Endothelial cell of umbilical vein (primary cell): ENCODE measurements around the gene CDH2. TPM values are rescaled to one million over a fixed set of nuclear protein-coding genes. Genes with fewer than 3 reads are reported as not detected.

Experiments used
- BruUV-seq: library from RNA; stranded (reverse); fragments of 400-500 nt; replicated peaks from 2 replicates; lab custom pipeline; 2021; lab: Mats Ljungman, UMichigan
- CTCF ChIA-PET: fragments of 300-600, 350-600 bp; sonication (Branson Sonifier 250); formaldehyde crosslinking; loops from one replicate; lab custom pipeline; 2021; ENCODE audit warnings: antibody characterized with exemption, inconsistent platforms; lab: Charles Lee
- POLR2A ChIA-PET: fragments of 300-600, 350-600 bp; sonication (Branson Sonifier 250); formaldehyde crosslinking; loops from one replicate; lab custom pipeline; 2021; ENCODE audit warnings: antibody characterized with exemption, inconsistent platforms; lab: Charles Lee
- DNase-seq: peaks from one replicate; pipeline ENCODE4 v3.0.0-alpha.2; 2011; ENCODE audit warnings: low read depth, low spot score
- FAIRE-seq: peaks from 2 replicates; lab custom pipeline; 2011; peaks lifted over from hg19 to GRCh38; lab: Jason Lieb, UNC
- H2AFZ ChIP-seq: 2 replicates; pipeline ENCODE4 v1.6.0; 2012; ENCODE audit warnings: low read depth, low read length, control low read depth, inconsistent platforms
- H3K27ac ChIP-seq: 2 replicates; pipeline ENCODE4 v1.5.1; 2011; ENCODE audit warnings: low read depth, mild to moderate bottlenecking, control low read depth, low read length, moderate library complexity; ENCODE audit not compliant: insufficient read depth
- H3K27me3 ChIP-seq, 2 experiments: 2 replicates each; pipeline versions ENCODE4 v1.6.0 to v1.6.1; 2011; ENCODE audit warnings: low read length in 2 of 2, mixed read lengths in 1 of 2; ENCODE audit not compliant: control insufficient read depth in 2 of 2, insufficient read depth in 2 of 2
- H3K36me3 ChIP-seq, 2 experiments: 2 replicates in 1 of 2; 3 replicates in 1 of 2; pipeline ENCODE4 v1.5.1; 2011; ENCODE audit warnings: low read length in 2 of 2, mild to moderate bottlenecking in 1 of 2, moderate library complexity in 1 of 2; ENCODE audit not compliant: control insufficient read depth in 2 of 2, insufficient read depth in 2 of 2; ENCODE audit errors: extremely low read depth in 1 of 2
- H3K4me1 ChIP-seq: 3 replicates; pipeline ENCODE4 v1.5.1; 2011; ENCODE audit warnings: mild to moderate bottlenecking, low read length; ENCODE audit not compliant: control insufficient read depth, insufficient read depth; ENCODE audit errors: extremely low read depth
- H3K4me2 ChIP-seq: 2 replicates; pipeline ENCODE4 v1.6.1; 2011; ENCODE audit warnings: low read length, control low read depth, mixed read lengths; ENCODE audit not compliant: insufficient read depth
- H3K4me3 ChIP-seq, 3 experiments: fragments of 200-600 bp in 1 of 3; sonication (generic), shearing (Covaris generic) in 1 of 3; replicated peaks in 1 of 3; 2 replicates each; pipeline ENCODE4 v1.5.1; 2011 to 2016; ENCODE audit warnings: control low read depth in 3 of 3, low read length in 3 of 3, mild to moderate bottlenecking in 2 of 3, inconsistent platforms in 1 of 3, low read depth in 1 of 3, moderate library complexity in 1 of 3; ENCODE audit not compliant: insufficient read depth in 1 of 3
- H3K79me2 ChIP-seq: 2 replicates; pipeline ENCODE4 v1.6.0; 2012; ENCODE audit warnings: low read length, inconsistent platforms; ENCODE audit not compliant: control insufficient read depth, insufficient read depth
- H3K9ac ChIP-seq: replicated peaks from 2 replicates; pipeline ENCODE3; 2011; ENCODE audit warnings: low read length, control low read depth; ENCODE audit not compliant: insufficient read depth; ENCODE audit errors: extremely low read depth
- H3K9me1 ChIP-seq: replicated peaks from 3 replicates; pipeline ENCODE4 v1.6.0; 2011; ENCODE audit warnings: mild to moderate bottlenecking, low read length; ENCODE audit not compliant: control insufficient read depth, insufficient read depth; ENCODE audit errors: extremely low read depth
- H3K9me3 ChIP-seq: replicated peaks from 2 replicates; pipeline ENCODE4 v1.5.1; 2012; ENCODE audit warnings: low read length, inconsistent platforms; ENCODE audit not compliant: control insufficient read depth, insufficient read depth
- H4K20me1 ChIP-seq: replicated peaks from 2 replicates; pipeline ENCODE3; 2011; ENCODE audit warnings: mild to moderate bottlenecking, low read length; ENCODE audit not compliant: control insufficient read depth, insufficient read depth; ENCODE audit errors: extremely low read depth
- CTCF ChIP-seq, 2 donors: IDR thresholded peaks; 1 replicate in 1 of 2; 2 replicates in 1 of 2; pipeline ENCODE4 v1.5.1; 2011; ENCODE audit warnings: low read length in 2 of 2, mild to moderate bottlenecking in 2 of 2, moderate library complexity in 2 of 2, control low read depth in 1 of 2, inconsistent platforms in 1 of 2, low read depth in 1 of 2; ENCODE audit not compliant: insufficient read depth in 1 of 2; ENCODE audit errors: extremely low read depth in 1 of 2
- EZH2 ChIP-seq: IDR thresholded peaks from 2 replicates; pipeline ENCODE4 v1.6.1; 2012; ENCODE audit warnings: borderline replicate concordance, low read depth, mild to moderate bottlenecking, moderate library complexity, low read length, inconsistent platforms; ENCODE audit not compliant: severe bottlenecking
- FOS ChIP-seq: IDR thresholded peaks from 2 replicates; pipeline ENCODE4 v1.6.1; 2011; ENCODE audit warnings: mild to moderate bottlenecking, low read length, moderate library complexity, borderline replicate concordance; ENCODE audit not compliant: insufficient read depth
- GATA2 ChIP-seq: IDR thresholded peaks from 2 replicates; pipeline ENCODE4 v1.7.0; 2011; ENCODE audit warnings: low read depth, mild to moderate bottlenecking, moderate library complexity, mixed read lengths, low read length; ENCODE audit not compliant: insufficient read length, insufficient read depth
- JUN ChIP-seq: IDR thresholded peaks from 2 replicates; pipeline ENCODE4 v1.6.1; 2011; ENCODE audit warnings: borderline replicate concordance, low read depth; ENCODE audit not compliant: insufficient read length, insufficient read depth
- MYC ChIP-seq: IDR thresholded peaks from one replicate; pipeline ENCODE4 v1.6.1; 2011; ENCODE audit warnings: mild to moderate bottlenecking, low read depth, low read length
- POLR2AphosphoS5 ChIP-seq: IDR thresholded peaks from 2 replicates; pipeline ENCODE4 v1.6.1; 2012; ENCODE audit warnings: low read depth, mild to moderate bottlenecking, control low read depth, low read length, moderate library complexity; ENCODE audit not compliant: insufficient read depth
- dilution Hi-C: fragments of 300-500 bp; cut with MboI; formaldehyde crosslinking; loops from one replicate; pipeline ENCODE4 v1.15.0; 2019; ENCODE audit warnings: low sequenced_read_pairs; ENCODE audit not compliant: extremely low pct_ligation_motif_present
- intact Hi-C: fragments of 100-400 bp; cut with micrococcal nuclease; formaldehyde crosslinking; loops from one replicate; pipeline ENCODE4 v1.10.0; 2022
- polyA plus RNA-seq, 4 experiments: library from polyadenylated mRNA; depleted of rRNA in 3 of 4; stranded (reverse) in 3 of 4; unstranded in 1 of 4; fragments of >200 nt; gene quantifications; 2 replicates each; pipeline versions ENCODE4 v1.2.1 to v1.2.3, GENCODE V29; 2011 to 2012; ENCODE audit warnings: missing spikeins in 1 of 4
- total RNA-seq: library from RNA; stranded (reverse); gene quantifications from 2 replicates; pipeline ENCODE4 v1.2.3, GENCODE V29; 2021
- TF ChIP-seq, protein P1 (sequence below): IDR thresholded peaks from 2 replicates; pipeline ENCODE4 v1.6.1; 2011; ENCODE audit not compliant: insufficient read depth, insufficient read length

Gene CDH2
- total and polyA plus RNA-seq, 2 donors (not counting 3 experiments of a cell fraction or from before 2014, with no cell fraction given) = 37.6 to 59.5 TPM

- FAIRE-seq (no peak), DNase-seq (no peak)
- no TSS peak for BruUV-seq
- Histone ChIP-seq H3K9me1 (no peaks in the 10 kb centered on the region), H4K20me1 (no peaks in the 10 kb centered on the region), H3K4me3 (no peak overlapping the region), H3K27me3 (no peaks in the 10 kb centered on the region), H3K79me2 (no peaks in the 10 kb centered on the region), H3K9ac (no peak overlapping the region), H3K4me2 (no peak overlapping the region), H3K27ac (no peak overlapping the region), H3K36me3 (no peaks in the 10 kb centered on the region), H2AFZ (no peak overlapping the region), H3K4me1 (peaks cover 2% of the 10 kb centered on the region), H3K9me3 (no peaks in the 10 kb centered on the region)
- intact Hi-C loops (no loop called here), dilution Hi-C loops (no loop called here)
- ChIA-PET POLR2A (no interaction called here), CTCF (interaction anchor here (1.2 to 2.1 kb wide), 6 partner anchors 14 to 165 kb away, joined by 3 to 13 read pairs (median 5); partner anchors contain the start of gene CDH2)
- TF ChIP-seq MYC = no peak
- no peak for TF ChIP-seq GATA2
- TF ChIP-seq CTCF (IDR thresholded peaks at IDR 0.05; ENCODE audit: extremely low read depth in 1 of 2, insufficient read depth in 1 of 2, low read depth in 1 of 2, low read length in 2 of 2) = no peak
- no peak for TF ChIP-seq JUN
- no peak for TF ChIP-seq FOS
- no peak for TF ChIP-seq POLR2AphosphoS5
- TF ChIP-seq, protein P1, sequence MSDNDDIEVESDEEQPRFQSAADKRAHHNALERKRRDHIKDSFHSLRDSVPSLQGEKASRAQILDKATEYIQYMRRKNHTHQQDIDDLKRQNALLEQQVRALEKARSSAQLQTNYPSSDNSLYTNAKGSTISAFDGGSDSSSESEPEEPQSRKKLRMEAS = no peak
- TF ChIP-seq EZH2 = no peak
Measured at GRCh38 chr18:28012336-28012735, 164.6 kb downstream of the CDH2 start.
